Tibial nerve (tissue), 4 donors: ENCODE measurements around the gene MARCO.
"Not testable (repeated sequence)": the region's sequence is repeated elsewhere in the genome, so short reads cannot be mapped to it uniquely, and the experiment has no call there.

Experiments
- EP300 ChIP-seq, 2 donors: sonication (generic); formaldehyde crosslinking; IDR thresholded peaks; one replicate each; pipeline ENCODE4 v1.6.1; 2017; ENCODE audit warnings: antibody characterized with exemption in 2 of 2, mild to moderate bottlenecking in 1 of 2
- POLR2A ChIP-seq, 2 donors: fragments of 450-650 bp; IDR thresholded peaks; one replicate each; pipeline ENCODE4 v1.6.1; 2017; ENCODE audit warnings: antibody characterized with exemption in 2 of 2, mild to moderate bottlenecking in 2 of 2, moderate library complexity in 2 of 2
- TF ChIP-seq, protein P1 (sequence below), 5 experiments: fragments of 200-600 bp in 3 of 5; fragments of 450-650 bp in 2 of 5; sonication (generic) in 3 of 5; IDR thresholded peaks; one replicate each; pipeline ENCODE4 v1.5.1; 2016 to 2019; ENCODE audit warnings: antibody characterized with exemption in 5 of 5, mild to moderate bottlenecking in 3 of 5, moderate library complexity in 2 of 5

GRCh38 chr2:119037922-119038321, 95.9 kb downstream of the MARCO start:
- TF ChIP-seq, protein P1, sequence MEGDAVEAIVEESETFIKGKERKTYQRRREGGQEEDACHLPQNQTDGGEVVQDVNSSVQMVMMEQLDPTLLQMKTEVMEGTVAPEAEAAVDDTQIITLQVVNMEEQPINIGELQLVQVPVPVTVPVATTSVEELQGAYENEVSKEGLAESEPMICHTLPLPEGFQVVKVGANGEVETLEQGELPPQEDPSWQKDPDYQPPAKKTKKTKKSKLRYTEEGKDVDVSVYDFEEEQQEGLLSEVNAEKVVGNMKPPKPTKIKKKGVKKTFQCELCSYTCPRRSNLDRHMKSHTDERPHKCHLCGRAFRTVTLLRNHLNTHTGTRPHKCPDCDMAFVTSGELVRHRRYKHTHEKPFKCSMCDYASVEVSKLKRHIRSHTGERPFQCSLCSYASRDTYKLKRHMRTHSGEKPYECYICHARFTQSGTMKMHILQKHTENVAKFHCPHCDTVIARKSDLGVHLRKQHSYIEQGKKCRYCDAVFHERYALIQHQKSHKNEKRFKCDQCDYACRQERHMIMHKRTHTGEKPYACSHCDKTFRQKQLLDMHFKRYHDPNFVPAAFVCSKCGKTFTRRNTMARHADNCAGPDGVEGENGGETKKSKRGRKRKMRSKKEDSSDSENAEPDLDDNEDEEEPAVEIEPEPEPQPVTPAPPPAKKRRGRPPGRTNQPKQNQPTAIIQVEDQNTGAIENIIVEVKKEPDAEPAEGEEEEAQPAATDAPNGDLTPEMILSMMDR (IDR thresholded peaks at IDR 0.05) = not testable (repeated sequence)
- not testable (repeated sequence) for TF ChIP-seq POLR2A, EP300 (IDR thresholded peaks at IDR 0.05)
